Endothelial cell of umbilical vein (primary cell): ENCODE results near the gene RPS19. TPM values are rescaled to one million over a fixed set of nuclear protein-coding genes. Genes with fewer than 3 reads are reported as not detected.

Experiments
- BruUV-seq: library from RNA; stranded (reverse); fragments of 400-500 nt; replicated peaks from 2 replicates; lab custom pipeline; 2021; lab: Mats Ljungman, UMichigan
- CTCF ChIA-PET: fragments of 300-600, 350-600 bp; sonication (Branson Sonifier 250); formaldehyde crosslinking; loops from one replicate; lab custom pipeline; 2021; ENCODE audit warnings: antibody characterized with exemption, inconsistent platforms; lab: Charles Lee
- POLR2A ChIA-PET: fragments of 300-600, 350-600 bp; sonication (Branson Sonifier 250); formaldehyde crosslinking; loops from one replicate; lab custom pipeline; 2021; ENCODE audit warnings: antibody characterized with exemption, inconsistent platforms; lab: Charles Lee
- DNase-seq: peaks from one replicate; pipeline ENCODE4 v3.0.0-alpha.2; 2011; ENCODE audit warnings: low read depth, low spot score
- FAIRE-seq: peaks from 2 replicates; lab custom pipeline; 2011; peaks lifted over from hg19 to GRCh38; lab: Jason Lieb, UNC
- H2AFZ ChIP-seq: 2 replicates; pipeline ENCODE4 v1.6.0; 2012; ENCODE audit warnings: low read depth, low read length, control low read depth, inconsistent platforms
- H3K27ac ChIP-seq: 2 replicates; pipeline ENCODE4 v1.5.1; 2011; ENCODE audit warnings: low read depth, mild to moderate bottlenecking, control low read depth, low read length, moderate library complexity; ENCODE audit not compliant: insufficient read depth
- H3K27me3 ChIP-seq, 2 experiments: 2 replicates each; pipeline versions ENCODE4 v1.6.0 to v1.6.1; 2011; ENCODE audit warnings: low read length in 2 of 2, mixed read lengths in 1 of 2; ENCODE audit not compliant: control insufficient read depth in 2 of 2, insufficient read depth in 2 of 2
- H3K36me3 ChIP-seq, 2 experiments: 2 replicates in 1 of 2; 3 replicates in 1 of 2; pipeline ENCODE4 v1.5.1; 2011; ENCODE audit warnings: low read length in 2 of 2, mild to moderate bottlenecking in 1 of 2, moderate library complexity in 1 of 2; ENCODE audit not compliant: control insufficient read depth in 2 of 2, insufficient read depth in 2 of 2; ENCODE audit errors: extremely low read depth in 1 of 2
- H3K4me1 ChIP-seq: 3 replicates; pipeline ENCODE4 v1.5.1; 2011; ENCODE audit warnings: mild to moderate bottlenecking, low read length; ENCODE audit not compliant: control insufficient read depth, insufficient read depth; ENCODE audit errors: extremely low read depth
- H3K4me2 ChIP-seq: 2 replicates; pipeline ENCODE4 v1.6.1; 2011; ENCODE audit warnings: low read length, control low read depth, mixed read lengths; ENCODE audit not compliant: insufficient read depth
- H3K4me3 ChIP-seq, 3 experiments: fragments of 200-600 bp in 1 of 3; sonication (generic), shearing (Covaris generic) in 1 of 3; replicated peaks in 1 of 3; 2 replicates each; pipeline ENCODE4 v1.5.1; 2011 to 2016; ENCODE audit warnings: control low read depth in 3 of 3, low read length in 3 of 3, mild to moderate bottlenecking in 2 of 3, inconsistent platforms in 1 of 3, low read depth in 1 of 3, moderate library complexity in 1 of 3; ENCODE audit not compliant: insufficient read depth in 1 of 3
- H3K79me2 ChIP-seq: 2 replicates; pipeline ENCODE4 v1.6.0; 2012; ENCODE audit warnings: low read length, inconsistent platforms; ENCODE audit not compliant: control insufficient read depth, insufficient read depth
- H3K9ac ChIP-seq: replicated peaks from 2 replicates; pipeline ENCODE3; 2011; ENCODE audit warnings: low read length, control low read depth; ENCODE audit not compliant: insufficient read depth; ENCODE audit errors: extremely low read depth
- H3K9me1 ChIP-seq: replicated peaks from 3 replicates; pipeline ENCODE4 v1.6.0; 2011; ENCODE audit warnings: mild to moderate bottlenecking, low read length; ENCODE audit not compliant: control insufficient read depth, insufficient read depth; ENCODE audit errors: extremely low read depth
- H3K9me3 ChIP-seq: replicated peaks from 2 replicates; pipeline ENCODE4 v1.5.1; 2012; ENCODE audit warnings: low read length, inconsistent platforms; ENCODE audit not compliant: control insufficient read depth, insufficient read depth
- H4K20me1 ChIP-seq: replicated peaks from 2 replicates; pipeline ENCODE3; 2011; ENCODE audit warnings: mild to moderate bottlenecking, low read length; ENCODE audit not compliant: control insufficient read depth, insufficient read depth; ENCODE audit errors: extremely low read depth
- EZH2 ChIP-seq: IDR thresholded peaks from 2 replicates; pipeline ENCODE4 v1.6.1; 2012; ENCODE audit warnings: borderline replicate concordance, low read depth, mild to moderate bottlenecking, moderate library complexity, low read length, inconsistent platforms; ENCODE audit not compliant: severe bottlenecking
- FOS ChIP-seq: IDR thresholded peaks from 2 replicates; pipeline ENCODE4 v1.6.1; 2011; ENCODE audit warnings: mild to moderate bottlenecking, low read length, moderate library complexity, borderline replicate concordance; ENCODE audit not compliant: insufficient read depth
- GATA2 ChIP-seq: IDR thresholded peaks from 2 replicates; pipeline ENCODE4 v1.7.0; 2011; ENCODE audit warnings: low read depth, mild to moderate bottlenecking, moderate library complexity, mixed read lengths, low read length; ENCODE audit not compliant: insufficient read length, insufficient read depth
- JUN ChIP-seq: IDR thresholded peaks from 2 replicates; pipeline ENCODE4 v1.6.1; 2011; ENCODE audit warnings: borderline replicate concordance, low read depth; ENCODE audit not compliant: insufficient read length, insufficient read depth
- MYC ChIP-seq: IDR thresholded peaks from one replicate; pipeline ENCODE4 v1.6.1; 2011; ENCODE audit warnings: mild to moderate bottlenecking, low read depth, low read length
- POLR2A ChIP-seq: IDR thresholded peaks from 2 replicates; pipeline ENCODE4 v1.6.1; 2012; ENCODE audit warnings: low read depth, mild to moderate bottlenecking, control low read depth, low read length
- POLR2AphosphoS5 ChIP-seq: IDR thresholded peaks from 2 replicates; pipeline ENCODE4 v1.6.1; 2012; ENCODE audit warnings: low read depth, mild to moderate bottlenecking, control low read depth, low read length, moderate library complexity; ENCODE audit not compliant: insufficient read depth
- dilution Hi-C: fragments of 300-500 bp; cut with MboI; formaldehyde crosslinking; loops from one replicate; pipeline ENCODE4 v1.15.0; 2019; ENCODE audit warnings: low sequenced_read_pairs; ENCODE audit not compliant: extremely low pct_ligation_motif_present
- intact Hi-C: fragments of 100-400 bp; cut with micrococcal nuclease; formaldehyde crosslinking; loops from one replicate; pipeline ENCODE4 v1.10.0; 2022
- polyA plus RNA-seq, 4 experiments: library from polyadenylated mRNA; depleted of rRNA in 3 of 4; stranded (reverse) in 3 of 4; unstranded in 1 of 4; fragments of >200 nt; gene quantifications; 2 replicates each; pipeline versions ENCODE4 v1.2.1 to v1.2.3, GENCODE V29; 2011 to 2012; ENCODE audit warnings: missing spikeins in 1 of 4
- total RNA-seq: library from RNA; stranded (reverse); gene quantifications from 2 replicates; pipeline ENCODE4 v1.2.3, GENCODE V29; 2021
- TF ChIP-seq, protein P1 (sequence below), 2 donors: IDR thresholded peaks; 1 replicate in 1 of 2; 2 replicates in 1 of 2; pipeline ENCODE4 v1.5.1; 2011; ENCODE audit warnings: low read length in 2 of 2, mild to moderate bottlenecking in 2 of 2, moderate library complexity in 2 of 2, control low read depth in 1 of 2, inconsistent platforms in 1 of 2, low read depth in 1 of 2; ENCODE audit not compliant: insufficient read depth in 1 of 2; ENCODE audit errors: extremely low read depth in 1 of 2
- TF ChIP-seq, protein P2 (sequence below): IDR thresholded peaks from 2 replicates; pipeline ENCODE4 v1.6.1; 2011; ENCODE audit not compliant: insufficient read depth, insufficient read length

The RPS19 gene
- total and polyA plus RNA-seq, 2 donors (not counting 3 experiments of a cell fraction or from before 2014, with no cell fraction given), result 2,234 to 4,353 TPM

DNA sequence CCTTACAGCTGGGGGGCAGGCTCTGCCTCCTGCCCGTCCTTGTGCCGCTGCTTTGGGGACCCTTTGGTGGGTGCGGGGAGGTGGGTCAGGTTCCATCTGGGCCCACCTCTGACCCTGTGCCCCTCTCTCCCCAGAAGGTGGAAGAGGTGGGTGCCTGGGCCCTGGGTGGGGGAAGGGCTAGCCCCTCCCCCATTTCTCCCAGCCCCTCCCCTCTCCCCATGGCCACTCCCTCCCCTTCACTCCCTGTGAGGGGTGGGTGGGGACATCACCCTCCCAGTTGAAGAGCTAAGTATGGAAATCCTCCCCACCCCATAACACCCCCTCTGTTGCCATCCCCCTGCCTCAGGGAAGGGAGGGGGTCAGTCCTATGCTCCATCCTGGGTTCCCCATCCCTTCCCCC is 37.1 kb downstream of the RPS19 start:
- Histone ChIP-seq H2AFZ (no peak overlapping the region), H3K79me2 (no peaks in the 10 kb centered on the region), H3K36me3 (peaks cover 6 to 43% of the 10 kb centered on the region in 2 experiments), H3K27me3 (no peaks in the 10 kb centered on the region), H3K4me3 (no peak overlapping the region), H3K9me3 (no peaks in the 10 kb centered on the region), H3K9ac (no peak overlapping the region), H3K4me2 (no peak overlapping the region), H3K27ac (no peak overlapping the region), H3K4me1 (no peaks in the 10 kb centered on the region), H4K20me1 (no peaks in the 10 kb centered on the region), H3K9me1 (no peaks in the 10 kb centered on the region)
- ChIA-PET POLR2A (no interaction called here), CTCF (no interaction called here)
- DNase-seq, result no peak
- intact Hi-C loops (no loop called here), dilution Hi-C loops (no loop called here)
- no peak for FAIRE-seq
- TF ChIP-seq, protein P1, sequence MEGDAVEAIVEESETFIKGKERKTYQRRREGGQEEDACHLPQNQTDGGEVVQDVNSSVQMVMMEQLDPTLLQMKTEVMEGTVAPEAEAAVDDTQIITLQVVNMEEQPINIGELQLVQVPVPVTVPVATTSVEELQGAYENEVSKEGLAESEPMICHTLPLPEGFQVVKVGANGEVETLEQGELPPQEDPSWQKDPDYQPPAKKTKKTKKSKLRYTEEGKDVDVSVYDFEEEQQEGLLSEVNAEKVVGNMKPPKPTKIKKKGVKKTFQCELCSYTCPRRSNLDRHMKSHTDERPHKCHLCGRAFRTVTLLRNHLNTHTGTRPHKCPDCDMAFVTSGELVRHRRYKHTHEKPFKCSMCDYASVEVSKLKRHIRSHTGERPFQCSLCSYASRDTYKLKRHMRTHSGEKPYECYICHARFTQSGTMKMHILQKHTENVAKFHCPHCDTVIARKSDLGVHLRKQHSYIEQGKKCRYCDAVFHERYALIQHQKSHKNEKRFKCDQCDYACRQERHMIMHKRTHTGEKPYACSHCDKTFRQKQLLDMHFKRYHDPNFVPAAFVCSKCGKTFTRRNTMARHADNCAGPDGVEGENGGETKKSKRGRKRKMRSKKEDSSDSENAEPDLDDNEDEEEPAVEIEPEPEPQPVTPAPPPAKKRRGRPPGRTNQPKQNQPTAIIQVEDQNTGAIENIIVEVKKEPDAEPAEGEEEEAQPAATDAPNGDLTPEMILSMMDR (IDR thresholded peaks at IDR 0.05; ENCODE audit: extremely low read depth in 1 of 2, insufficient read depth in 1 of 2, low read depth in 1 of 2, low read length in 2 of 2), result no peak
- TF ChIP-seq GATA2 (no peak), EZH2 (no peak)
- BruUV-seq, result no TSS peak

DNA sequence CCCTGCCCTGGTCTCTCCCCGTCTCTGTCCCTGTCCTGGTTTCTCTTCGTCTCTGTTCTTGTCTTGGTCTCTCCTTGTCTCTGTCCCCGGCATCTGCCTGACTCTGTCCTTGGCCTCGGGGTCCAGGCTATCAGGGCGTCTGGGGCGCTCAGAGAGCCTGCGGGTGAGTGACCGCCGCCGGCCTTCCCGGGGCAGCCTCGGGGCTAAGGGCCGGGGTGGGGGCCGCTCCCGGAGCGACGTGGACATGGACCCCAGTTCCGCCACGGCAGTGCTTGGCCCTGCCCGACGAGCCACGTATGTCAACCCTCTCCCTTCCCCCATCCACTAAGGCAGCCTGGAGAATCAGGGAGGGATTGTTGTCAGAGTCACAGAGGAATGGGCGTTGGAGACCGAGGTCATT is 37.8 kb downstream of the RPS19 start:
- TF ChIP-seq MYC, result no peak
- no peak for TF ChIP-seq POLR2A
- TF ChIP-seq, protein P2, sequence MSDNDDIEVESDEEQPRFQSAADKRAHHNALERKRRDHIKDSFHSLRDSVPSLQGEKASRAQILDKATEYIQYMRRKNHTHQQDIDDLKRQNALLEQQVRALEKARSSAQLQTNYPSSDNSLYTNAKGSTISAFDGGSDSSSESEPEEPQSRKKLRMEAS, result no peak
- TF ChIP-seq, protein P1 (IDR thresholded peaks at IDR 0.05; ENCODE audit: extremely low read depth in 1 of 2, insufficient read depth in 1 of 2, low read depth in 1 of 2, low read length in 2 of 2), result no peak
- TF ChIP-seq JUN, result no peak
- no peak for TF ChIP-seq EZH2
- TF ChIP-seq GATA2, result no peak
- TF ChIP-seq POLR2AphosphoS5, result no peak
- TF ChIP-seq FOS, result no peak
- dilution Hi-C loops (no loop called here), intact Hi-C loops (no loop called here)
- Histone ChIP-seq H3K27ac (no peak overlapping the region), H3K27me3 (no peaks in the 10 kb centered on the region), H3K4me1 (no peaks in the 10 kb centered on the region), H4K20me1 (no peaks in the 10 kb centered on the region), H3K9ac (no peak overlapping the region), H3K79me2 (no peaks in the 10 kb centered on the region), H3K4me2 (no peak overlapping the region), H3K36me3 (peaks cover 11 to 42% of the 10 kb centered on the region in 2 experiments), H2AFZ (no peak overlapping the region), H3K9me3 (no peaks in the 10 kb centered on the region), H3K4me3 (no peak overlapping the region), H3K9me1 (no peaks in the 10 kb centered on the region)
- POLR2A ChIA-PET, result no interaction called here
- no peak for DNase-seq
- no TSS peak for BruUV-seq
- FAIRE-seq, result no peak
- CTCF ChIA-PET, result no interaction called here
